NOMO-1 treated with DMSO at 0.1 percent for 48 hours (cell line): ENCODE data around the gene OSM.

ENCODE experiments used
- DNase-seq: peaks from one replicate; lab custom pipeline; 2025; ENCODE audit not compliant: unreplicated experiment; lab: John Stamatoyannopoulos, UW

The OSM gene

DNA sequence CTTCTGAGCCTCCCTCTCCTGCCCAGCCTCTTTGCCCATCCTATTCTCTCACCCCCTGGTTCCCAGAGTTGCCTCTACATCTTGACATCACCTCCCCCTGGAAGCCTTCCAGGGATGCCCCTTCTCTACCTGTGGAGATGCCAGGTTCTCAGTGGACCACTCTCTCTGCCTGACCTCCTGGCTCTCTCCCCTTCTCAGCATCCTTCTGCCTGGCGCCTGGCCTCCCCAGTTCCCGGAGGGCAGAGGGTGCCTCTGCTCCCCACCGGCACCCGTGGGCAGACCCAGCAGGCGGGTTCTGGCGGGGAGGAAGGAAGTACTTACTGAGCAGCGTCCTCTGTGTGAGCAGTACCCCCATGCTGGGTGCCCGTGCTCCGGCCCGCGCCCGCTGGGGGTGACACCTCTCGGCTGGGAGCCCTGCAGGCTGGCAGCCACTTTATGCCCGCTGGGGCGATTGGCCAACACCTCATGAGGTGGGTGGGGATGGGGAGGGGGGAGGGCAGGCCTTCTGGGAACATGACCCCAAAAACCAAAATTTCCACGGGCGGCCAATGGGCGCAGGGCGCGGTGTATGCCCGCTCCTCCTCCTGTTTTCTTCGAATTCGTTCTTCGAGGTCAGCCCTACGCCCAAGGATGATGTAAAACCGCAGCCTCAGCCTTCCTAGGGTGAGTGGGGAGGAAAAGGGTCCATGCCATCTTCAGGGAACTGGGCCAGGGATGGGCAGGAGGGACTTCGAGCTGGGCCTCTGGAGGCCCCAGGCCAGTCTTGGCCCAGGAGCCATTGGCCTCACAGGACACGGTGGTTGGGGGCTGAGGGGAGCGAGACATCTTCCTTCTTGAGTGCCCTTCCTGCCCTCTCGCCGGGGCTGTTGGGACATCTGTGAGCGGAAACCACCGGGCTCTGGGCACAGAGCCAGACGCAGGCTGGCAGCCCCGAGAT is at the start of gene OSM:
Gene OSM, minus strand, starts transcription at position 407 of the 937 bp plus-strand sequence. Its CDS starts 52 bp downstream, at position 355.
- DNase-seq, result peak; percentile 79

GRCh38 chr22:30315962-30316576 is 49.4 kb upstream of the OSM start:
- DNase-seq, result no peak

DNA sequence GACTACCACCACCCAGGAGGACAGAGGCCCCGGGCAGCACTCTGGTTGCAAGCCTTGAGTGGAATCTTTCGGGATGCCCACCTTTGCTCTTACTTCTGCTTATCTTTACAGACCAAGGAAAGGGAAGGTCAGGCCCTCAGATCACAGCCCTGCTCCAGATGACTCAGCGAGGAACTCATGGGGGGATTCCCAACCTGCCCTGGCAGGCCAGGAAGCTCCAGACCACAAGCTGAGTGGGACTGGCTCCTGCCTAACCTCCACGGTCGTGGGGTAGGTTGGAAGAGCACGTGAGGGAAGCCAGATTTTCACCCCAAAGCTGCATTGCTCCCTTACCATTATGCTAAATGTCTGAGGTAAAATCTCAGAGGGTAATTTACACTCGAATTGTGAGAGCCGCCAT is 48.3 kb upstream of the OSM start:
- DNase-seq, result no peak

DNA sequence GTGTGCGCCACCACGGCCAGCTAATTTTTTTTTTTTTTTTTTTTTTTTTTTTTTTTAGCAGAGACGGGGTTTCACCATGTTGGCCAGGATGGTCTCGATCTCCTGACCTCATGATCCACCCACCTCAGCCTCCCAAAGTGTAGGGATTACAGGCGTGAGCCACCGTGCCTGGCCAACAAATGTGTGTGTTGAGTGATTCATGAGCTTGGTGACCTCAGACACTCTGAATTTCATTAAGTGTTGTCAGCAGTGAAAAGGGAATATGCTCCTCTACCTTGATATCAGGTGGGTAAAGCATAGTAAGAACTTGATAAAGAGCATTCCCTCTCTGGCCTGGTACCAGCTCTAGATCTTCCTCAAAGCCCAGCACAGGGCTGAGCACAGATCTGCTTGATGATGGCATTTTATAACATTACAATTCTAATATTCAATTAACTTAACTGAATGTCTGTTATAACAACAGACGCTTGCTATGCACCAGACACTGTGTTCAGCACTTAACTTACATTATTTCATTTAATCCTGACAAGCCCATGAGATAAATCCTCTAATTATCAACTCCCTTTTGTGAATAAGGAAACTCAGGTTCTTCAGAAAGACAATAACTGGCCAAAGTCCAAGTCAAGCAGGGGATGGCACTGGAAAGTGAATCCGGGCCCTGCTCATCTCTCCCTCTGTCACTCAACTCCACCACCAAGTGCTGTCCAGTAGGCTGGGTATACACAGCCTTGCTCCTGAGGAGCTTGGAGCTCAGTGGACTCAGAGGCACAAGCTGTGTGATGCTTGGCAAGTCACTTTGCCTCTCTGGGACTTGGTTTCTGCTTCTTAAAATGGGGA is 47.1 kb upstream of the OSM start:
- DNase-seq, result no peak

GRCh38 chr22:30312053-30312452 is 45.4 kb upstream of the OSM start:
- DNase-seq, result no peak

- DNase-seq, result no peak
Observed at GRCh38 chr22:30310881-30311771, 44.5 kb upstream of the OSM start.

DNA sequence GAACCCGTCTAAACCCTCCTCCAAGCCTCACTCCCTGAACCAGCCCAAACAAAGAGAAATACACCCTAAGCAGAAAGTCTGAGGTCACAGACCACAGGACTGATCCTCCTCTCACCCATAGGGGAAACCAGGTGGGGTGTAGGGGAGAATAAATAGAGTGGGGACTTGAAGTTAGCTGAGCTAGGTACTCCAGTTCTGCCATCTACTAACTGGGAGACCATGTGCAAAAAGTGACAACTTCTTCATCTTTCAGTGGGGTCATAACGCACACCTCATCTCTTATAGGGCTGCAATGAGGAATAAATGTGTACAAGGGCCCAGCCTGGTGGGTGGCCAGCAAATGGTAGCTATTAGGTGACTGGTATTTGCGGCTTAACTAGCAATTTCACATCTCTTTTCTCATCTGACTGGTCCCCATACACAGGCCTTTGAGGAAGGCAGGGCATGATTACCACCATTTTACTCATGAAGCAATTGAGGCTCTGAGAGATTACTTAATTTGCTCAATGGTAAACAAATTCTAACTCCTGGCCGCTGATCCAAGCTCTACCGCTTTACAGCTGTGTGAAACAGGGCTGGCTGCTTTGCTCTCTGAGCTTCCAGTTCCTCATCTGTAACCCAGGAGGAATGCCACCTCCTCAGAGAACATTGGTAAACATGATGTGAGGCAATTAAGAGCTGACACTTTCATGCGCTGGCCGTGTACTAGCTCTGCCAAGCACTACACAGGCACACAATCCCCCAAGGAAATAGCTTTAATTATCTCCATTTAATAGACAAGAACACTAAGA is 43.5 kb upstream of the OSM start:
- DNase-seq, result peak; percentile 82

DNA sequence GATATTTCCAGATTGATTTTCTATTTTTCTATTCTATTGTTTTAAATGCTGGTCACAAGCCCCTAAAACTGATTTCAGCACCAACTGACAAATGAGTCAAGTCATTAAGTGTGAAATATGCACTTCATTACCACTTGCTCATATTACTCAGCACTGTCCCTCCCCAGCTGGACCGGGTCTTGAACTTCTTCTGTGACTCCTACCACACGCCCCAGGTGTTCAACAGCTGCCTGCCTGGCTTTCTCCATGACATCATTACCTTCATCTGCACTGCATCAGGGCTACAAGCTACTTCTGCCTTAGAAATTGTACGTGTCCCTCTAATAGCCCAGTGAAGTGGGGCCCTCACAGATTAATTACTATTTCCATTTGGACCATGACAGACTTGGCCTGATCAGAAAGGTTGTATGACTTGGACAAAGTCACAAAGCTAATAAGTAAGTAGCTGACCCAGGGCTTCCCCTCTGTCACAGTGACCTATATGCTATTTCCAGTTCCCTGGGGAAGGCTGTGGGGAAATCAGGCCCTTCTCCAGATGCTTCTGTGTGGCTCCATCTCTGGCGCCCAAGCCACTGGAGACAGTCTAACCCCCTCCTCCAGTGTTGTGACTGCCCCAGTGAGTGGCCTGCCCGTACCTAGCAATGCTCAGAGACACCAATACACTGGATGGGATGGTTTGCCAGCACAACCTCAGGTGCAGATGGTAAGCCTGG is 42.0 kb upstream of the OSM start:
- no peak for DNase-seq

- DNase-seq, result no peak
Observed at GRCh38 chr22:30308093-30308492, 41.4 kb upstream of the OSM start.

DNA sequence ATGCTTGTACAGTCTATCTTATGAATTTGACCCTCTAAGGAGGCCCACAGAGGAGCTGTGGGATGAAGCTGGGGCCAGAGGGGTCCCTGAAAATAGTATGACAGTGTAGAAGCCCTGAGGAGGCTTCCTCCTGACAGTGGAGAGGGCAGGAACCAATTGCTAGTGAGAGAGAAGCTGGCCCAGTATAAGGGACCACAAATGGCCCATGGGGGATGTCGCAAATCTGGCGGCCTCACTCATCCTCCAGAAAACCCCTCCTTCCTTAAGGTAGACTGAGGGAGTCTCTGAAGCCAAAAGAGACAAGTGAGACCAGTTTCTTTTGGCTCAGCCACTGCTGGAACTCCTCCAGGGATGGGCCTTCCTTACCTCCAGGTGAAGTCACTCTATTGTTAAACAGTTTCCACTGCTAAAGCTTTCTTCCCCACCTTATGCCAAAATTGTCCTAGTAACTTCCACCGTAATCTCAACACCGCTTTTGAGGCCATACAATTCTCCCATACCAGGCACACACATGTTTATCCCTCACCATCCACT is 40.5 kb upstream of the OSM start:
- DNase-seq, result no peak

GRCh38 chr22:30306627-30307011 is 40.0 kb upstream of the OSM start:
- no peak for DNase-seq

DNA sequence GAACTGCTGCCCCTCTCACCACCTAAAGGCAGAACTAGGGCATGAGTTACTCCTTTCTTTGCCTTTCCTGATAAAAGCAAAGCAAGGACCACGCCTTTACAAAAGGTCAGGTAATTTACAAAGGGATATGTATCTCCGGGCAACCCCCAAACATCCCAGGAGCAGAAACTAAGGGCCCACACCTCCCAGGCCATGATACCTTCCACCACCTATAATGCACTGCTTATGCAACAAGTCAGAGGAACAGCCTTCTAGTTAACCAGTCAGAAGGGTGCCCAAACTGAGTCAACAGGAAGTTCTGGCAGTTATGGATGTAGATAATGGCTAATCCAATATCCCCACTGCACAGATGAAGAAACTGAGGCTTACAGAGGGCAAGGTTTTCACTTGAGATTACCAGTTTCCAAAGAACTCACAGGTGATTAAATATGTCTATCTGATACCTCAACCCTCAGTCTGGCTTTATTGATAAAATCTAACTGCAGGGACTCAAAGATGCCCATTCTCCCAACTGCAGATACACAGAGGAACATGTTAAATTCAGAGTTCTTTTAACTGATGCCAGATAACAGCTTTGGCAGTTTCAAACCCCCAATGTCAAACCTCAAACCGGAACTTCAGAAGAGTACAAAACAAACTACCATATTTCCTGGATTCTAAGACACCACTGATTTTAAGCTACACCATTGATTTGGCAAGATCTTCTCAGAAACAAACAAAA is 39.4 kb upstream of the OSM start:
- DNase-seq, result peak; percentile 46

DNA sequence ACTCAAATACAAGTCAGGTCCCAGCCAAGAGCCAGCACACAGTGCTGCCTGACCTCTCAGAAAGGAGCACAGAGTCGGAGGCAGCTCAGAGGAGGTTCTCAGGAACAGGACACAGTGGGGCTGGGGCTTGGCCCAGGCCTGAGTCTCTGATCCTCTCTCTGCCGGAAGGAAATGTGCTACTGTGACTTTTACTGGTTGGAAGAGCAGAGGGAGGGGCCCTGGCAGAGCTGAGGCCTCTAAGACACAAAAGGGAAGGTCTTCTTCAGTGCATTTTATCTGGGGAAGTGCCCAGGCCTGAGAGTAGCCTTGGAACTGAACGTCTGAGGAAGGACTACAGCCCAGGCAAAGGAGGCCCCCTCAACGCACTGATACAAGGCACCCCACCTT is 38.9 kb upstream of the OSM start:
- peak; percentile 82 for DNase-seq

DNA sequence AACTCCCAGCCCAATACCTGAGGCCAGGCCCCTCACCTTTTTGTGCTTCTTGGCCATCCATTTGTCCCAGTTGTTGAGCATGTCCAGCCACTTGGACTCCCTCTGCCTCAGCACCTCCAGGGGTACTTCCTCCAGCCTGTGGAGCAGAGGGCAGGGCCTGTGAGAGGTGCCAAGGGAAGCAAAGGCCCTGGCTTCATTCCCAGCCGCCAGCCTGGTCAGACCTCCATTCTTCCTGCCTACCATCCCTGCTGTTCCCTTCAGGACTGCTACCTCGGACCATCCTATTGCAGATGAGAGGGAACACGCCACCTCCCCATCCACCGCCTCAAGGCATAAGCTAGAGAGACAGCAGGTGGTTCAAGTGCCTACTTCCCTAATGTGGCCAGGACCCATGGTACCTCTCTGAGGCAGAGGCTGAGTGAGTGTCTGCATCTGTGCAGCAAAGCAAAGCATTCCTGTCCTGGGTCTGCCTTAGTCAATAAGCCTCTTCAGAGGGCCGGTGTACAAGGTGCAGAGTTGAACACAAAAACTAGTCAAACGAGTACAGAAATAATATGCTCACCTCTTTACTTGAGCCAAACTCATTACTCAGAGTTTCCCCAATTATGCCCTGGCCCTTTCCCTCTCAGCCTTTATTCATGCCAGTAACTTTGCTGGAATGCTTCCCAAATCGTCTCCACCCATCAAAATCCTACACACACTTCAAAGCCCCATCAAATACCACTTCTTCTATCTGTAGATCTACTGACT is 38.0 kb upstream of the OSM start:
- DNase-seq, result no peak

GRCh38 chr22:30302810-30303138 is 36.1 kb upstream of the OSM start:
- DNase-seq, result no peak

DNA sequence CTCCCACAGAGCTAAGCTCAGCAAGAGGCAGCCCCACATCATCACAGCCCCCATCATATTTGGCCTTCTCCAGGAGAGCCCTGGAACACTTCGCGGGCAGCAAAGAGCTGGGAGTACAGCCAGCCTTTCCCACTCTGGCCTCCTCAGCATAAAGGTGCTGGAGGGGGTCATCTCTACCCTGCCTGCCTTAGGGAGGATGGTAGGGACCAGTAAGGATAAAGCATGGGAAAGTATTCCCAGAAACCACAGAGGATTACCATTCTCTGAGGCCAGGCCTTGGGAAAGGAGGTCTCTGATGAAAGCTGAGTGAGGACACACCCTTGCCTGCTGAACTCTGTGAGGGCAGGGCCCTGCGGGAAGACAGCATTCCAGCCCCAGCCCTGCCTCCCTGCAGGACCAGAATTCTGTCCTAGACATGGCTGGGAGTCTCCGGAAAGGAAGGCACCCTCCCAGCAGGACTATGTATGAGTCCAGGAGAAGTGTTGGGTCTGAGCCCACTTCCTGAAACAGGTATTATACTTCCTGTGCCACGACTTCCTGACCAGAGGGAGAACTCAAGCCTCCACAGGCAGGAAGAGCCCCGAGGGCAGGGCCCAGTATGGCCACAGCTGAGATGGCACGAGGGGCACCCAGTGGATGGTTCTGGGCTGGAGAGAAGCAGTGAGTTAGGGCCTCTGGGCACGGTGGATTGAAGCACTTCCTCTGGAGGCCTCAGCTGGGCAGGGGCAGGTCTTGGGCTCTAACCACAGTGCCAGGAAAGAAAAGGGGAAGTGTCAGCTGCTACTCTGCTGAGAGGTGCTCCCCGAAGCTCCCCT is 35.6 kb upstream of the OSM start:
- DNase-seq, result peak; percentile 89

DNA sequence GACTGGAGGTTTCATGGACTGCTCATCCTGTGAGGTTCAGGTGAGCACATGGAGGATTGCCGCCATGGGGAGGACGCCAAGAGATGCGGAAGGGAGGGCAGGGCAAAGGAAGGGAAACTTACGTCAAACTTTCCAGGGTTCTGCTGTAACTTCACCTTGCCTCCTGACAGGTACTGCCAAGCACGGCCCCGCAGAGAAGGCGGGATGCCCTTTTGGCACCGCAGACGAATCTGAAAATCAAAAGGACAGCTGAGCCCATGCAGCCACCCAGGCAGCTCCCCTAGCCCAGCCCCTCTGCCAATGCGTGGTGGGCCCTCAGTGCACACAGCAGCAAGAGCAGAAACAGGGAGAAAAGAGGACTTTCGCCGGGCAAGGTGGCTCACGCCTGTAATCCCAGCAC is 32.7 kb upstream of the OSM start:
- DNase-seq, result no peak
